Measurements from ENCODE around the gene ADARB1. TPM values are rescaled to one million over a fixed set of nuclear protein-coding genes. Genes with fewer than 3 reads are reported as not detected.
A peak's percentile ranks its signal among the peaks of the same experiment; 100 is the strongest.
"Not testable (repeated sequence)": the region's sequence is repeated elsewhere in the genome, so short reads cannot be mapped to it uniquely, and the experiment has no call there.

The ADARB1 gene
- total and polyA plus RNA-seq, 2 of the 8 experiments (the other 6 are each of a cell fraction or from before 2014, with no cell fraction given) = 4.7 to 14.9 TPM

DNA sequence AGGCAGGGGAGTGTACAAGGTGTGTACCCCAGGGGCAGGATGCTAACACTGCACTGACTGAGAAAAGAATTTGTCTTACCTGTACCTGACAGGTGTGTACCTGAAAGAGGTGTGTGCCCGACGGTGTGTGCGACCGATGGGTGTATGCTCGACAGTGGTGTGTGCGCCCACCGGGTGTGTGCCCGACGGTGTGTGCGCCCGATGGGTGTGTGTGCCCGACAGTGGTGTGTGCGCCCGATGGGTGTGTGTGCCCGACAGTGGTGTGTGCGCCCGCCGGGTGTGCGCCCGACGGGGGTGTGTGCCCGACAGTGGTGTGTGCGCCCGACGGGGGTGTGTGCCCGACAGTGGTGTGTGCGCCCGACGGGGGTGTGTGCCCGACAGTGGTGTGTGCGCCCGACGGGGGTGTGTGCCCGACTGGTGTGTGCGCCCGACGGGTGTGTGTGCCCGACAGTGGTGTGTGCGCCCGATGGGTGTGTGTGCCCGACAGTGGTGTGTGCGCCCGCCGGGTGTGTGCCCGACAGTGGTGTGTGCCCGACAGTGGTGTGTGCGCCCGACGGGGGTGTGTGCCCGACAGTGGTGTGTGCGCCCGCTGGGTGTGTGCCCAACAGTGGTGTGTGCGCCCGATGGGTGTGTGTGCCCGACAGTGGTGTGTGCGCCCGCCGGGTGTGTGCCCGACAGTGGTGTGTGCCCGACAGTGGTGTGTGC, 59.3 kb downstream of the ADARB1 start:
- DNase-seq (ENCODE audit: low read depth in 1 of 2, low spot score in 2 of 2); H4K20me1 ChIP-seq (replicated peaks in 1 of 2; ENCODE audit: control insufficient read depth in 1 of 2, insufficient read depth in 2 of 2, low read length in 2 of 2); H4K5ac ChIP-seq (ENCODE audit: insufficient read length, low read depth, low read length); FAIRE-seq; H3K79me1 ChIP-seq (ENCODE audit: low read depth, low read length); H2BK12ac ChIP-seq (ENCODE audit: low read depth, low read length); H3K27ac ChIP-seq (ENCODE audit: low read depth, low read length); H3K9ac ChIP-seq (replicated peaks in 1 of 4; ENCODE audit: extremely low read depth in 1 of 4, low read depth in 3 of 4, low read length in 3 of 4); H2BK20ac ChIP-seq (ENCODE audit: low read length); H3K18ac ChIP-seq (ENCODE audit: extremely low read depth, low read length); H3K9me3 ChIP-seq (ENCODE audit: insufficient read depth in 2 of 2, low read depth in 1 of 2, low read length in 1 of 2); H3K4me1 ChIP-seq (replicated peaks in 1 of 4; ENCODE audit: control insufficient read depth in 3 of 4, insufficient read depth in 4 of 4, low read length in 3 of 4); H3K4me2 ChIP-seq (ENCODE audit: insufficient read depth in 1 of 2, low read depth in 2 of 2, low read length in 2 of 2); H2AK5ac ChIP-seq (ENCODE audit: low read depth, low read length); H3K79me2 ChIP-seq (ENCODE audit: control insufficient read depth in 1 of 2, insufficient read depth in 2 of 2, low read length in 2 of 2); H3K23me2 ChIP-seq (ENCODE audit: low read depth, low read length); H3K27me3 ChIP-seq (replicated peaks in 1 of 4; ENCODE audit: control insufficient read depth in 3 of 4, extremely low read depth in 1 of 4, insufficient read depth in 3 of 4, low read length in 3 of 4); H3K4me3 ChIP-seq (ENCODE audit: extremely low read depth in 1 of 4, insufficient read depth in 2 of 4, low read depth in 3 of 4, low read length in 4 of 4); H3K23ac ChIP-seq (ENCODE audit: insufficient read length); H4K91ac ChIP-seq (replicated peaks; ENCODE audit: insufficient read length, low read length); CTCF ChIA-PET (ENCODE audit: partially characterized antibody); H4K8ac ChIP-seq (ENCODE audit: extremely low read depth, insufficient read depth, low read length); H2BK5ac ChIP-seq (ENCODE audit: low read depth, low read length); H3K56ac ChIP-seq (replicated peaks; ENCODE audit: insufficient read length, low read depth, low read length); H3K4ac ChIP-seq (replicated peaks; ENCODE audit: insufficient read length, low read depth, low read length); H2BK120ac ChIP-seq (replicated peaks; ENCODE audit: low read depth, low read length); H2BK15ac ChIP-seq (ENCODE audit: low read length); H3K36me3 ChIP-seq (ENCODE audit: control insufficient read depth in 2 of 4, insufficient read depth in 4 of 4, low read length in 3 of 4); POLR2A ChIA-PET (ENCODE audit: partially characterized antibody); H3K14ac ChIP-seq (ENCODE audit: insufficient read length); H2AFZ ChIP-seq (ENCODE audit: low read length): not testable (repeated sequence)
- peak; percentile 13; the same call in 1 of the 2 replicates for TF ChIP-seq KDM1A (IDR thresholded peaks at IDR 0.05; ENCODE audit: borderline replicate concordance, low read length)
- WGBS, 2 experiments (ENCODE audit: extremely low coverage in 1 of 2, insufficient coverage in 1 of 2, insufficient read length in 1 of 2, insufficient replicate concordance in 2 of 2, low coverage in 1 of 2, low lambda C conversion rate in 2 of 2, missing lambda C conversion rate in 1 of 2) = 94% methylated on average over 26 of the region's 60 CpGs; no CpG with 5 or more reads in 1 of the 2 experiments

Data from H1 (cell line).